HUDEP-2 (cell line): ENCODE data around the gene POLR2L.

Experiments used
- DNase-seq, 76 experiments: peaks; one replicate each; lab custom pipeline; 2025; ENCODE audit not compliant: unreplicated experiment in 76 of 76; lab: John Stamatoyannopoulos, UW

POLR2L gene

GRCh38 chr11:813456-814096, 28.8 kb downstream of the POLR2L start:
- peak in 2 of 76 experiments; percentile 20 to 22 for DNase-seq

GRCh38 chr11:813072-813455, 29.3 kb downstream of the POLR2L start:
- DNase-seq: no peak

- no peak for DNase-seq
Observed at GRCh38 chr11:812390-812789, 29.9 kb downstream of the POLR2L start.

DNA sequence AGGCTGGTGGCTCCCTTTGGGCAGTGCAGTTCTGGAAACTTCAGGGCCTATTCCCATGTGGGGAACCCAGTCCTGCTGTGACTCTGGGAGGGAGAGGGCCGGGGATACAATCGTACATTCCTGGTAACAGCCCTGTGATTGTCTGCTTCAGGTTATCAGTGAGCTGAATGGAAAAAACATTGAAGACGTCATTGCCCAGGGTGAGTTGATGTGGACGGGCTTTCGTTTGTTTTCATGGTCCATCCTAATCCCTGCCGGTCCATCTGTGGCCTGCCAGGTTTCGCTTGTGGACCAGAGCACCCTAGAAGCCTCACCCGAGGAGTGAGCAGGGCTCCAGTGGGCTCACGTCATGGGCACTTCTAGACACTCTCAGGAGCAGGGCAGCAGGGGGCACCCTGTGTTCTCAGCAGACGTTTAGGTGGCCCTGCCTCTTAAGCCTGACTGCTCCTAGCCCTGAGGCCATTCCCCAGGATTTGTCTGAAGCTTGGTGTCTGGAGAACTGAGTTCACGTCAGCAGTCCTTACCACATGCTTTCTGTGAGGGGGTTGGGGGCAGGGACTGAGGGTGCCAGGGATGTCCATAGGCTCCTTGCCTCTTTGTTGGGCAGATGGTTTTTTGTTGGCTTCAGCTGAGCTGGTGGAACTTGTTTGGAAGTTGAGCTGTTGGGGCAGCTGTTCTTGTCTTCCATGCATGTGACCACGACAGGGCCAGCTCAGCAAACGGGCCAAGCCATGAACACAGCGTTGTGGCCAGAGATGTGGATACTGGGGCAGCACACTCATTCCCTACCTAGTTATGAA, 30.7 kb downstream of the POLR2L start:
- peak in 15 of 76 experiments; percentile 13 to 44 (median 28) for DNase-seq

GRCh38 chr11:810040-810567, 32.2 kb downstream of the POLR2L start:
- peak in 1 of 76 experiments; percentile 37 for DNase-seq

GRCh38 chr11:809287-810039, 32.9 kb downstream of the POLR2L start, which contains the start of gene RPLP2:
Gene RPLP2, plus strand, starts transcription at chr11:809967. Its CDS starts 268 bp downstream, at chr11:810235.
- peak in 75 of 76 experiments; percentile 47 to 97 (median 94) for DNase-seq

- peak in 21 of 76 experiments; percentile 5 to 79 (median 33) for DNase-seq
Observed at GRCh38 chr11:808427-809286, 33.7 kb downstream of the POLR2L start.

- no peak for DNase-seq
Observed at GRCh38 chr11:804599-804964, 37.7 kb downstream of the POLR2L start.

DNA sequence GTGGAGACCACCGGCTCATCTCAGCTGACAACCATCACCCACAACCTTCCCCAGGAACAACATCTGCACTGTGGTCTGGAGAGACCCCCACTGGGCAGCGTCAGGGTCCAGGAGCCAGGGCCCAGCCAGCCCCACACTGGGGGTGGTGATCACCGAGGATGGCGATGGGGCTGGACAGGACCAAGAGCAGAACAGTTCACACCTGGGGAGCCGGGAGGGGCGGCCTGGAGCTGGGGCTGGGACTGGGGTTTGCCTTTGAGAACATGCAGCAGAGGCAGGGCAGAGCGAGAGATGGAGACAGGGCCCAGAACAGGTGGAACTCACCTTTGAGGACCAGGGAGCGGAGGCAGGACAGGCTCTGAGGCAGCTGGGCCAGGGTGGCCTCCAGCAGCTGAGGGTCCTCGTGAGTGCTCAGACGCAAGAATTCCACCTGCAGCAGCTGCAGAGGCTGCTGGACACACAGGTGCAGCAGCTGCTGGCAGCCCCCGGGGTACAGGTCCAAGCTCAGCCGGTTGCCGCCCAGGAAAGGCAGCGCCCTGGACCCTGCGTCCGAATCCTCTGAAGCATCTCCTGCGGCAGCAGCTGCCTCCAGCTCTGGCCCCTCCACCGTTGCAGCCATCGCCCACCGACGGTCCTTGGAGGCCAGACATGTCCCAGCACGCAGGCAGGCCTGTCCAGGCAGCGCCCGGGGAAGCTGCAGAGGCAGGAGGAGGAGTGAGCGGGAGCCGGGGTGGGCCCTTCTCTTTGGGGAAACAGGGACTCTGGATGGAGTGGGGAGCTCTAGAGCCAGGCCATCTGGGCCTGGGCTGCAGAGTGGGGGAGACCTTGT, 38.3 kb downstream of the POLR2L start:
- DNase-seq: no peak

DNA sequence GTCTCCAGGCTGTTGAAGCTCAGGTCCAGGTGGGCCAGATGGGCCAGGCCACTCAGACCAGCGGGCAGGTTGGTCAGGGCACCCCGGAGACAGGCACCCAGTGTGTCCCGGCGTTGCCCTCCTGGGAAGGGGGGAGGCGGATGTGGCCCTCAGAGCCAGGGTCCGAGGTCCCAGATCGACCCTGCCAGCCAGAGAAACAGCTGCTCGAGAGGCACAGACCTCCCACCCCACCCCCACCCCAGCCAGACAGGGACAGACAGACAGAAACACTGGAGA, 38.9 kb downstream of the POLR2L start:
- no peak for DNase-seq

GRCh38 chr11:802693-803466, 39.4 kb downstream of the POLR2L start:
- no peak for DNase-seq

GRCh38 chr11:802018-802617, 40.2 kb downstream of the POLR2L start:
- DNase-seq: no peak

GRCh38 chr11:801097-801780, 41.1 kb downstream of the POLR2L start:
- DNase-seq: no peak

DNA sequence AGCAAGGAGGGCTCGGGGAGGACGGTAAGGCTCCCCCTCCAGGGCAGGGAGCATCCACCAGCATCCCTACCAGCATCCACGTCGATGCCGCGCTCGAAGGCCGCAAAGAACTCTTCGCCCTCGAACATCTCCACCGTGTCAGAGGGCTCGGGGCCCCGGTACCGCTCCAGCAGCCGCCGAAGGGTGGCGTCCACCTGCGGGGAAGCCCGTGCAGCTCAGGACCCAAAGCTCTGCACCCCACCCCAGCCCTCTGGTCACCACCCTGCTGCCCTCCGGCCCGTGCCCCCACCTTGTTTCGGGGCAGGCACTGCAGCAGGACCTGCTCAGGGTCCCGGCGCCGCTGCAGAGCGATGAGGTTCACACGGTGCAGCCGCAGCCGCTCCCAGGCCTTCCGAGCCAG, 41.9 kb downstream of the POLR2L start:
- DNase-seq: no peak

DNA sequence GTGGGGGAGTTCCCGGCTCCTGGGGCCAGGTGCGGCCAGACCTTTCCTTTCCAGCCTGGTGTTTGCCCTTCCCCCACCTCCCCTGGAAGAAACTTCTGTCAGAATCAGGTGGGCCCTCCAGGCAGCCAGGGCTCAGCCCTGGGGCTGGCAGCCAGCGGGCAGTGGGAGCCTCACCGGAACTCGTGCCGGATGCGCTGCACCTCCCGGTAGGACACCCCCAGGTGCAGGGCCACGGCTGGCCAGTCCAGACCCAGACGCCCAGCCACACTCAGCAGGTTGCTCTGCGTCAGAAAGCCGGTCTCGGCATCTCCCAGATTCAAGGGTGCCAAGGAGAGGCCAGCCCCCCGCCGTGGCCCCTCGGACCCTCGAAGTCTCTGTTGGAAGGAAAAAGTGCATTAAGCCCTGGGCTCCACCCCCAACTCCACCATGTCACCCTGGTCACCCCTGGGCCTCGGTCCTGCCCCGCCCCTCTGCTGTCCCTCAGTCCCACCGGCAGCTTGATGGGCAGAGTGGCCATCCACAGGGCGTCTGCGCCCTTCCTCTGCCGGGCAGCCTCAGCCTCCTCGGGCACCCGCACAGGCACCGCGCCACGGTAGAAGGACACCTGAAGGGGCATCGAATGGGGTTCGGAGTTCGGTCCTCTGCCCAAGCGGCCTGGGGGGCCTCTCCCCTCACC, 42.5 kb downstream of the POLR2L start:
- no peak for DNase-seq

- peak in 68 of 76 experiments; percentile 16 to 85 (median 60) for DNase-seq
Observed at GRCh38 chr11:798093-798713, 44.1 kb downstream of the POLR2L start, which contains the start of gene SLC25A22. Gene SLC25A22, minus strand, starts transcription at chr11:798281. Its CDS starts 3,275 bp downstream, at chr11:795006.
